IMR-90 (cell line): Measurements from ENCODE around the gene PLPP3. TPM values are rescaled to one million over a fixed set of nuclear protein-coding genes. Genes with fewer than 3 reads are reported as not detected.

Experiments used
- ATAC-seq: fragments of 200-7000 bp; cut with Tn5 transposase; 2 replicates; pipeline ENCODE4 v1.9.1; 2020; ENCODE audit warnings: low read depth, mild to moderate bottlenecking, moderate library complexity
- BruUV-seq: library from RNA; stranded (reverse); fragments of 400-500 nt; replicated peaks from 2 replicates; lab custom pipeline; 2021; lab: Mats Ljungman, UMichigan
- CTCF ChIA-PET: fragments of 300-600 bp; formaldehyde crosslinking; extraction: SDS; loops from one replicate; lab custom pipeline; 2021; ENCODE audit warnings: antibody characterized with exemption; lab: Yijun Ruan, JAX
- POLR2A ChIA-PET: fragments of 300-600 bp; sonication (Branson Sonifier 250); formaldehyde crosslinking; loops from one replicate; lab custom pipeline; 2022; ENCODE audit warnings: antibody characterized with exemption; ENCODE audit not compliant: unreplicated experiment; lab: Charles Lee
- DNase-seq: peaks from one replicate; pipeline ENCODE4 v3.0.0; 2013
- H2AFZ ChIP-seq: replicated peaks from 2 replicates; pipeline ENCODE3; 2013; ENCODE audit warnings: low read length, mild to moderate bottlenecking; ENCODE audit not compliant: poor library complexity
- H2AK5ac ChIP-seq: 2 replicates; pipeline ENCODE4 v1.6.1; 2013; ENCODE audit warnings: low read depth, low read length, inconsistent platforms
- H2AK9ac ChIP-seq: replicated peaks from 2 replicates; pipeline ENCODE3; 2013; ENCODE audit warnings: mild to moderate bottlenecking, low read depth, low read length, moderate library complexity; ENCODE audit not compliant: poor library complexity
- H2BK120ac ChIP-seq: 2 replicates; pipeline ENCODE4 v1.6.1; 2013; ENCODE audit warnings: low read depth, low read length, inconsistent platforms
- H2BK15ac ChIP-seq: 3 replicates; pipeline ENCODE4 v1.6.1; 2013; ENCODE audit warnings: low read depth, low read length, inconsistent platforms
- H2BK20ac ChIP-seq: 2 replicates; pipeline ENCODE4 v1.6.1; 2013; ENCODE audit warnings: low read depth, mild to moderate bottlenecking, inconsistent platforms, low read length, moderate library complexity
- H2BK5ac ChIP-seq: 2 replicates; pipeline ENCODE4 v1.6.1; 2013; ENCODE audit warnings: mild to moderate bottlenecking, low read depth, low read length, inconsistent platforms; ENCODE audit not compliant: poor library complexity, severe bottlenecking
- H3K14ac ChIP-seq: replicated peaks from 2 replicates; pipeline ENCODE4 v1.6.1; 2013; ENCODE audit warnings: low read depth, low read length, inconsistent platforms
- H3K18ac ChIP-seq: 2 replicates; pipeline ENCODE4 v1.6.1; 2013; ENCODE audit warnings: low read depth, low read length, control low read depth
- H3K23ac ChIP-seq: 2 replicates; pipeline ENCODE4 v1.6.1; 2013; ENCODE audit warnings: low read depth, low read length, inconsistent platforms
- H3K27ac ChIP-seq: 2 replicates; pipeline ENCODE4 v1.5.1; 2013; ENCODE audit warnings: mild to moderate bottlenecking, control low read depth, low read length; ENCODE audit not compliant: insufficient read depth
- H3K27me3 ChIP-seq: 2 replicates; pipeline ENCODE4 v1.6.1; 2013; ENCODE audit warnings: low read length; ENCODE audit not compliant: control insufficient read depth, insufficient read depth
- H3K36me3 ChIP-seq: 2 replicates; pipeline ENCODE4 v1.6.1; 2013; ENCODE audit warnings: low read length, mixed read lengths; ENCODE audit not compliant: control insufficient read depth, insufficient read depth
- H3K4ac ChIP-seq: 2 replicates; pipeline ENCODE4 v1.6.1; 2013; ENCODE audit warnings: low read depth, low read length, inconsistent platforms
- H3K4me1 ChIP-seq: 2 replicates; pipeline ENCODE4 v1.6.1; 2013; ENCODE audit warnings: low read length, mixed read lengths; ENCODE audit not compliant: control insufficient read depth, insufficient read depth
- H3K4me2 ChIP-seq: 2 replicates; pipeline ENCODE4 v1.6.1; 2013; ENCODE audit warnings: low read depth, mild to moderate bottlenecking, control low read depth, low read length, moderate library complexity
- H3K4me3 ChIP-seq: 2 replicates; pipeline ENCODE4 v1.5.1; 2013; ENCODE audit warnings: low read depth, mild to moderate bottlenecking, control low read depth, low read length, moderate library complexity; ENCODE audit not compliant: insufficient read depth
- H3K56ac ChIP-seq: 2 replicates; pipeline ENCODE4 v1.6.1; 2013; ENCODE audit warnings: low read length, inconsistent platforms; ENCODE audit not compliant: insufficient read depth; ENCODE audit errors: extremely low read depth
- H3K79me1 ChIP-seq, 2 experiments: 2 replicates each; pipeline ENCODE4 v1.6.1; 2013; ENCODE audit warnings: low read length in 2 of 2, inconsistent platforms in 1 of 2, low read depth in 1 of 2
- H3K9ac ChIP-seq: 2 replicates; pipeline ENCODE4 v1.6.1; 2013; ENCODE audit warnings: low read depth, low read length, control low read depth
- H3K9me1 ChIP-seq: 2 replicates; pipeline ENCODE4 v1.6.1; 2013; ENCODE audit warnings: low read length, inconsistent platforms; ENCODE audit not compliant: insufficient read depth
- H3K9me3 ChIP-seq: 2 replicates; pipeline ENCODE4 v1.6.1; 2013; ENCODE audit warnings: low read length; ENCODE audit not compliant: control insufficient read depth, insufficient read depth
- H4K20me1 ChIP-seq: 2 replicates; pipeline ENCODE4 v1.6.1; 2013; ENCODE audit warnings: low read length, inconsistent platforms; ENCODE audit not compliant: insufficient read depth
- H4K5ac ChIP-seq: 2 replicates; pipeline ENCODE4 v1.6.1; 2013; ENCODE audit warnings: mild to moderate bottlenecking, low read depth, low read length, control low read depth
- H4K8ac ChIP-seq, 2 experiments: 2 replicates each; pipeline ENCODE4 v1.6.1; 2013; ENCODE audit warnings: low read depth in 2 of 2, low read length in 2 of 2, control low read depth in 1 of 2, inconsistent platforms in 1 of 2
- H4K91ac ChIP-seq: 2 replicates; pipeline ENCODE4 v1.6.1; 2013; ENCODE audit warnings: low read depth, low read length, inconsistent platforms; ENCODE audit not compliant: insufficient read depth
- CEBPB ChIP-seq: IDR thresholded peaks from 2 replicates; pipeline ENCODE4 v1.6.1; 2012; ENCODE audit warnings: low read depth, low read length, improper control_type of control experiment
- CHD1 ChIP-seq: IDR thresholded peaks from 2 replicates; pipeline ENCODE4 v1.6.1; 2012; ENCODE audit warnings: low read depth, low read length, improper control_type of control experiment
- ELK1 ChIP-seq: fragments of 150-350 bp; IDR thresholded peaks from 2 replicates; pipeline ENCODE4 v1.6.1; 2016; ENCODE audit warnings: low read depth, mild to moderate bottlenecking, low read length, moderate library complexity, borderline replicate concordance
- FOS ChIP-seq: fragments of 150-350 bp; IDR thresholded peaks from 2 replicates; pipeline ENCODE4 v1.6.1; 2016; ENCODE audit warnings: low read depth, low read length
- MXI1 ChIP-seq: IDR thresholded peaks from 2 replicates; pipeline ENCODE4 v1.6.1; 2012; ENCODE audit warnings: low read depth, mild to moderate bottlenecking, low read length, moderate library complexity, borderline replicate concordance
- NFE2L2 ChIP-seq: fragments of 150-350 bp; IDR thresholded peaks from 2 replicates; pipeline ENCODE4 v1.6.1; 2016; ENCODE audit warnings: low read depth, mild to moderate bottlenecking, low read length
- RCOR1 ChIP-seq: IDR thresholded peaks from 2 replicates; pipeline ENCODE4 v1.6.1; 2012; ENCODE audit warnings: mild to moderate bottlenecking, low read length, improper control_type of control experiment; ENCODE audit not compliant: insufficient replicate concordance
- SMC3 ChIP-seq: fragments of 150-350 bp; IDR thresholded peaks from 2 replicates; pipeline ENCODE4 v1.6.1; 2016; ENCODE audit warnings: low read depth, mild to moderate bottlenecking, antibody characterized with exemption, low read length, moderate library complexity
- USF2 ChIP-seq: fragments of 150-350 bp; IDR thresholded peaks from 2 replicates; pipeline ENCODE4 v1.6.1; 2017; ENCODE audit warnings: mild to moderate bottlenecking, antibody characterized with exemption, low read length, low read depth
- WGBS, 2 experiments: methylation state at CpG; one replicate each; pipeline versions ENCODE4 v1.1.5 to v1.1.7; 2013; ENCODE audit warnings: missing lambda C conversion rate in 2 of 2; ENCODE audit not compliant: insufficient read length in 1 of 2; ENCODE audit errors: extremely low coverage in 2 of 2; 5-methylcytosine and 5-hydroxymethylcytosine counted together
- dilution Hi-C: fragments of 300-500 bp; cut with HindIII; formaldehyde crosslinking; loops from one replicate; pipeline ENCODE4 v1.14.3; 2018; ENCODE audit warnings: low sequenced_read_pairs; ENCODE audit not compliant: unreplicated experiment
- in situ Hi-C: fragments of 300-500 bp; cut with MboI; formaldehyde crosslinking; loops from 3 replicates; pipeline ENCODE4 v1.14.3; 2019; ENCODE audit warnings: low sequenced_read_pairs, inconsistent platforms, mixed read lengths
- intact Hi-C: fragments of 100-400 bp; cut with micrococcal nuclease; formaldehyde crosslinking; loops from 2 replicates; pipeline ENCODE4 v1.10.0; 2022
- polyA plus RNA-seq, 3 experiments: library from polyadenylated mRNA; depleted of rRNA; stranded (reverse); fragments of >200 nt; gene quantifications; 2 replicates each; pipeline ENCODE4 v1.2.3, GENCODE V29; 2012; ENCODE audit warnings: low replicate concordance in 1 of 3
- total RNA-seq: library from RNA; depleted of rRNA; stranded (reverse); fragments of >200 nt; gene quantifications from 2 replicates; pipeline ENCODE4 v1.2.3, GENCODE V29; 2012
- TF ChIP-seq, protein P1 (sequence below): conservative IDR thresholded peaks from 2 replicates; pipeline ENCODE4 v1.5.1; 2012; ENCODE audit warnings: mild to moderate bottlenecking, low read depth, low read length, improper control_type of control experiment

The PLPP3 gene
- total and polyA plus RNA-seq, 2 of the 4 experiments (the other 2 are of a cell fraction) = 49.9 to 56.6 TPM

DNA sequence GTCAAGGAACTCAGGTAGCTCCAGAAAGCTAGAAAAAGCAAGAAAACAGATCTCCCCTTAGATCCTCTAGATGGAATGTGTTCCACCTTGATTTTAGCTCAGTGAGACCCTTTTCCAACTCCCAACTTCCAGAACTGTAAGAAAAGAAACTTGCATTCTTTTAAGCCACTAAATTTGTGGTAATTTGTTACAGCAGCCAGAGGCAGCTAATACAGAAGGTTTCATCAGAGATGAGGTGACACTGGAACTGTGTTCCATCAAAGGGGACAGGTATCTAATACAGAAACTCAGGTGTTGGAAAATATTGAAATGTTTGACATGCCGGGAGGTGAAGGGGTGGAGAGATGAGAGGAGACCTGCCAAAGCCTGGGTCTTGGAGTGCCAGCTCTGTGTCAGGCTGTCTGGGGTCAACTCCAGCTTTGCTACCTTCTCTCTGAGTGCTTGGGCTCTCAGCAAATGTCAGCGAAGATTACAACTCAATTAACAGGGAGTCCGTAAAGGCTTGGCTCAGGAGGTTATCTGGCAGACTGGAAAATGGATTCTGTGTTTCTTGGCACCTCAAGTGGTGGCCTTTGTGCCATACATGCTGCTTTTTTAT lies 71.3 kb downstream of the PLPP3 start:
- H3K56ac ChIP-seq = no peak overlapping the region
- H3K27me3 ChIP-seq = no peaks in the 10 kb centered on the region
- H3K4me1 ChIP-seq = peaks cover 14% of the 10 kb centered on the region; the same call in 1 of the 2 replicates
- no peak overlapping the region for H2AFZ ChIP-seq
- in situ Hi-C loops = no loop called here
- H4K91ac ChIP-seq = no peak overlapping the region
- no peak overlapping the region for H2BK20ac ChIP-seq
- H3K27ac ChIP-seq = no peak overlapping the region
- no peak overlapping the region for H4K5ac ChIP-seq
- dilution Hi-C loops = no loop called here
- BruUV-seq = no TSS peak
- no peak overlapping the region for H4K8ac ChIP-seq
- peaks cover 36% of the 10 kb centered on the region for H3K9me1 ChIP-seq
- ChIA-PET POLR2A (no interaction called here), CTCF (no interaction called here)
- H3K9me3 ChIP-seq = no peaks in the 10 kb centered on the region
- H3K4me2 ChIP-seq = no peak overlapping the region
- DNase-seq (no peak), ATAC-seq (no peak)
- intact Hi-C loops = no loop called here
- no CpG with 5 or more reads among the region's 3 CpGs for whole genome bisulfite sequencing, 2 experiments
- H2AK9ac ChIP-seq = no peak overlapping the region
- H3K9ac ChIP-seq = no peak overlapping the region
- H2BK5ac ChIP-seq = no peak overlapping the region
- no peak overlapping the region for H3K23ac ChIP-seq
- no peak overlapping the region for H2BK15ac ChIP-seq
- H3K4me3 ChIP-seq = no peak overlapping the region
- H3K36me3 ChIP-seq = peaks cover 89% of the 10 kb centered on the region
- H2AK5ac ChIP-seq = no peak overlapping the region
- H2BK120ac ChIP-seq = no peak overlapping the region
- peaks cover 16 to 64% of the 10 kb centered on the region in 2 experiments; a peak in 3 of 4 replicates for H3K79me1 ChIP-seq
- no peak overlapping the region for H3K4ac ChIP-seq
- peaks cover 35% of the 10 kb centered on the region for H4K20me1 ChIP-seq
- TF ChIP-seq, protein P1, sequence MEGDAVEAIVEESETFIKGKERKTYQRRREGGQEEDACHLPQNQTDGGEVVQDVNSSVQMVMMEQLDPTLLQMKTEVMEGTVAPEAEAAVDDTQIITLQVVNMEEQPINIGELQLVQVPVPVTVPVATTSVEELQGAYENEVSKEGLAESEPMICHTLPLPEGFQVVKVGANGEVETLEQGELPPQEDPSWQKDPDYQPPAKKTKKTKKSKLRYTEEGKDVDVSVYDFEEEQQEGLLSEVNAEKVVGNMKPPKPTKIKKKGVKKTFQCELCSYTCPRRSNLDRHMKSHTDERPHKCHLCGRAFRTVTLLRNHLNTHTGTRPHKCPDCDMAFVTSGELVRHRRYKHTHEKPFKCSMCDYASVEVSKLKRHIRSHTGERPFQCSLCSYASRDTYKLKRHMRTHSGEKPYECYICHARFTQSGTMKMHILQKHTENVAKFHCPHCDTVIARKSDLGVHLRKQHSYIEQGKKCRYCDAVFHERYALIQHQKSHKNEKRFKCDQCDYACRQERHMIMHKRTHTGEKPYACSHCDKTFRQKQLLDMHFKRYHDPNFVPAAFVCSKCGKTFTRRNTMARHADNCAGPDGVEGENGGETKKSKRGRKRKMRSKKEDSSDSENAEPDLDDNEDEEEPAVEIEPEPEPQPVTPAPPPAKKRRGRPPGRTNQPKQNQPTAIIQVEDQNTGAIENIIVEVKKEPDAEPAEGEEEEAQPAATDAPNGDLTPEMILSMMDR = no peak
- TF ChIP-seq NFE2L2 (no peak), ELK1 (no peak), CHD1 (no peak), SMC3 (no peak), RCOR1 (no peak), MXI1 (no peak), FOS (no peak), USF2 (no peak), CEBPB (no peak)
- H3K18ac ChIP-seq = no peak overlapping the region
- no peak overlapping the region for H3K14ac ChIP-seq
